GM21381 (cell line): Measurements from ENCODE around the gene FAM168A.

Experiments
- ATAC-seq: cut with Tn5 transposase; IDR thresholded peaks from one replicate; pipeline ENCODE4 v1.9.1; 2021; ENCODE audit warnings: mild to moderate bottlenecking, moderate library complexity; ENCODE audit not compliant: unreplicated experiment

Gene FAM168A, protein sequence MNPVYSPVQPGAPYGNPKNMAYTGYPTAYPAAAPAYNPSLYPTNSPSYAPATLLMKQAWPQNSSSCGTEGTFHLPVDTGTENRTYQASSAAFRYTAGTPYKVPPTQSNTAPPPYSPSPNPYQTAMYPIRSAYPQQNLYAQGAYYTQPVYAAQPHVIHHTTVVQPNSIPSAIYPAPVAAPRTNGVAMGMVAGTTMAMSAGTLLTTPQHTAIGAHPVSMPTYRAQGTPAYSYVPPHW

DNA sequence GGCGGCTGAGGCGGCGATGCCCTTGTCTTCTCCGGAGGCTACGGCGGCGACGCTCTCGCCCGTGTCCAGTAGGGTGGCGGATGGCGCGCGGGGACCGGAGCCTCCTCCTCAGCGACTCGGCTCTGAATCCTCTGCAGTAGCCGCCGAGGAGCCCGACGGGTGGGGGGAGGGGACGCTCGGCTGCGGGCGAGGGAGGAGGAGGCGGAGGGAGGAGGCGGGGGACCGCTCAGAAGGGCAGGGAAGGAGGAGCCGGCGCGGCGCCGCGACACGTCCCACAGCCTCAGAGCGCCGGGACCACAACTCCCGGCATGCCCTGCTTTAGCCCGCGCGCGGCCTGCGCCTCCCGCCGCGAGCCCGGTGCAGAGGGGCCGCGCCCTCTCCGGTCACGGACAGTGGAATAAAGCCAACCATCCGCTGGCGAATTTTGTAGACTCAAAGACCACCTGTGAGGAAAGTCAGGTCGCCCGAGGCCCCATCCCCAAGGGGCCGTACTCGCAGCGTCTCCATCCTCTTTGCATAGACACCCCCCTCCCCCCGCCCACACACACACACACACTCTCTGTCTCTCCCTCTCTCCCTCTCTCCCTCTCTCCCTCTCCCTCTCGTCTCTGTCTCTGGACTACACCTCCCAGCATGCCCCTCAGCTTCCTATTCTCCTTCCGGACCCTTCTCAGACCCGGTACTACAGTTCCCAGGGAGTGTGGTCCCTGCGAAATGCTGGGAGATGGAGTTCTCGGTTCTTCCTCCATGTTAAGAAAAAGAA, at the start of gene FAM168A:
TSS of gene FAM168A (minus strand) at position 157 of the 763 bp plus-strand sequence. CDS start 129,638 bp downstream, outside the sequence.
- peak; percentile 97 for ATAC-seq

DNA sequence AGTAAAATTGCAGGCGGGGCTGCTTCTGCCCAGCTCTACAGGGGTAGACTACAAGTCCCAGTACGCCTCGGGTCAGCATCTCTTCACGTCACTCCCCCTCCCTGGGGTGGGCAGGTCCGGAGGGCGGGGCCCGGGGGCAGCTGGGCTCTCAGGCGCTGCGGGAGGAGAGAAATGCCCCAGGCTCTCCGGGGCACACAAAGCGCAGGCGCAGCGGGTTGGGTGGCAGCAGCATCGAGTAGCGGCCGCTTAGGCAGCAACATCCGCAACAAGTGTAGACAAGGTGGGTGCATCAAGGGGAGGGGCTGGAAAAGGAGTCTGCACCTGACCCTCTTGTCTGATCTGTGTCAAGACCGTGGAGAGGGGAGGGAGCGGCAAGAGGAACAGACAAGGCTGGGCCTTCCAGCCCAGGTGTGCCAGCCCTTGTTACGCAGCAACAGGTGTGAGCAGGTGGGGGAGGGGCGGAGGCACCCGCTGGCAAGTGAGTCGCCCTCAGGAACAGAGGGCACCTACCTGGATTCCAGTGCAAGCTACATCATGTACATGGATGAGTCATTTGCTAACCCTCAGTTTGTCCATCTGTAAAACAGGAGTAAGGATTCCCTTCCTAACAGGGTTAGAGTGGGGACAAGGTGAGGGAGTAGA, 49.7 kb upstream of the FAM168A start:
- peak; percentile 84 for ATAC-seq

GRCh38 chr11:73645972-73646631, 48.2 kb upstream of the FAM168A start, which contains the start of gene PLEKHB1:
PLEKHB1 (plus strand) TSS chr11:73646581; CDS start chr11:73646609, 28 bp downstream.
- ATAC-seq: no peak

DNA sequence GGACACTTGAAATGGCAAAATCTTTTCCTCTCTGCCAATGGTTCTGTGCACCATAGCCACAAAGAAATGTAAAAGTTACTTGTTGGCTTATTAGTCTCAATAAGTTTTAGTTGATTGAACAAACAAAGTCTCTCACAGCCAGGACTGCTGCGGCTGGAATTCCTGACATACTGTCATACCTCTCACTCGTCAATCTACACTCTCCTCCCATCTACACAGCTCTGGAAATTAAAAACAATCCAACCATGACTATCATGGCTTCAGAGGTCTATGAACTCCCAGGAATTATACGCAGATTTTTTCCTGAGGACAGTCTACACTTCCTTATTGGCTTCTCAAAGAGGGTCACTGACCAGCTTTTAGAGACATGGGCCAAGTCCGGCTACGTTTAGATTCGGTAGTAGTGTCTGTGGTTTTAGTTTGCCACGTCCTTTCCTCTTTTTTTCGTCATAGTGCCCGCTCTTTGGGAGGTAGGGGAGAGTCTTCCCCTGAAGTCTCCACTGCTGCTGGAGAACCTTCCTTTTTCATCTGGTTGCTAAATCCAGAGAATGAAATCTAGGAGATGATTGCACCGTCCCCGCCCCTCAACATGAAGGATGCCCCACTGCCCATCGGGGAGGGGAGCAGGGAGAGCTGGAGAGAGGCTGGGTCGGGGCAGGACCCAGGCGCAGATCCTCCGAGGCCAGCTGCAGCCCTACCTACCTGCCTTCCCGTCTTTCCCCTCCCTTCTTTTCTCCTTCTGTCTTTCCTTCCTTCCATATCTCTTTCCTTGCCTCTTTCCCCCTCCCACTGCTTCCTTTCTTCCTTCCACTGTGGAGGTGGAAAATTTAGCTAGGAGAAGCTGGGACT, 47.4 kb upstream of the FAM168A start:
- no peak for ATAC-seq

DNA sequence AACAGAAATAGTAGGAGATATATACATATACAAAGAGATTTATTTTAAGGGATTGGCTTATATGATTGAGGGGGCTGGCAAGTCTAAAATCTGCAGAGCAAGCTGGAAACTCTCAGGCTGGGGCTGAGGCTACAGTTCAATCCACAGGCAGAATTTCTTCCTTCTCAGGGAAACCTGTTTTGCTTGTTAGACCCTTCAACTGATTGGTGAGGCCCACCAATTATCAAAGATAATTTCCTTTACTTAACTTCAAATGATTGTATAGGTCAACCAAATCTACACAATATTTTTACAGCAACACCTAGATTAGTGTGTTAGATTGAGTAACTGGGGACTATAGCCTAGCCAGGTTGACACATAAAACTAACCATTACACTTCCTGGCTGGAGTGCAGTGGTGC, 43.8 kb upstream of the FAM168A start:
- ATAC-seq: no peak

- ATAC-seq: no peak
Observed at GRCh38 chr11:73640592-73640991, 42.7 kb upstream of the FAM168A start.

- ATAC-seq: no peak
Observed at GRCh38 chr11:73637012-73637411, 39.1 kb upstream of the FAM168A start.

DNA sequence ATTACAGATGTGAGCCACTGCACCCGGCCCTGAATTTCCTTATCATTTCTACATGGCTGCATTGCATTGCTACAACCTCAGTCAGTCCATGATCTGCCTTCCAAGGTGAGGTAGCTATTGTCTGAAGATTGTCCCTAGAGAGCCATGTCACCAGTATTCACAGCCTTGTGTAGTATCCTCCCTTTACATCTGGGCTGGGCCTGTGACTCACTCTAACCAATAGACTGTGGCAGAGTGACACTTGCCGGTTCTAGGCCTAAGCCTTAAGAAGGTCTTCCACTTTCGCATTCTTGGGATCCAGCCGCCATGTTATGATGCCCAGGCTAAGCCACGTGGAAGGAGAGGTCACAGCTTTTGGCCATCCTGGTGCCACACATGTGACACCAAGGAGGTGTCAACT, 38.3 kb upstream of the FAM168A start:
- no peak for ATAC-seq

DNA sequence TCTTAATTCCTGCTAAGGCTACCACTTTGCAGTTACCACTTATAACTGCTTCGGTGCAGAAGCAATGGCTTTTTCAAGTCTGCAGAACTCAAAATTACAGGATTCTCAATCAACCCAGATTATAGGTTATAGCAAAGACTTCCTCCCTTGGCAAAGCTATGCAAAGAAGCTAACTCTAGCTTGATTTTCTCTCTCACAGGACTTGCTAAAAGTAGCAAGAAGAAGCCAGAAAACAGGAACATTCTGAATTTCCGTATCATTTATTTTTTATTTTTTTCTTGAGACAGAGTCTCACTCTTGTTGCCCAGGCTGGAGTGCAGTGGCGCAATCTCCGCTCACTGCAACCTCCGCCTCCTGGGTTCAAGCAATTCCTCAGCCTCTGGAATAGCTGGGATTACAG, 37.8 kb upstream of the FAM168A start:
- no peak for ATAC-seq

GRCh38 chr11:73633999-73634398, 36.1 kb upstream of the FAM168A start:
- ATAC-seq: no peak

GRCh38 chr11:73632996-73633395, 35.1 kb upstream of the FAM168A start:
- no peak for ATAC-seq

DNA sequence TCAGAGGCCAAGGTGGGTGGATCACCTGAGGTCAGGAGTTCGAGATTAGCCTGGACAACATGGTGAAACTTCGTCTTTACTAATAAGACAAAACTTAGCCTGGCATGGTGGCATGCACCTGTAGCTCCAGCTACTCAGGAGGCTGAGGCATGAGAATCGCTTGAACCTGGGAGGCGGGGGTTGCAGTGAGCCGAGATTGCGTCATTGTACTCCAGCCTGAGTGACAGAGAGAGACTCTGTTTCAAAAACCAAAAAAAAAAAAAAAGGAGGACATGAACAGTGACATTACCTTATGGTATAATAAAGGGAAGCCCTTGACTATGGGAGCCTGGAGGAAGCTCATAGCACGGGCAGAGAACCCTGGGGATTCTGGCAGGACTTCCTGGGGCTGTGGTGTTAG, 32.0 kb upstream of the FAM168A start:
- ATAC-seq: no peak

DNA sequence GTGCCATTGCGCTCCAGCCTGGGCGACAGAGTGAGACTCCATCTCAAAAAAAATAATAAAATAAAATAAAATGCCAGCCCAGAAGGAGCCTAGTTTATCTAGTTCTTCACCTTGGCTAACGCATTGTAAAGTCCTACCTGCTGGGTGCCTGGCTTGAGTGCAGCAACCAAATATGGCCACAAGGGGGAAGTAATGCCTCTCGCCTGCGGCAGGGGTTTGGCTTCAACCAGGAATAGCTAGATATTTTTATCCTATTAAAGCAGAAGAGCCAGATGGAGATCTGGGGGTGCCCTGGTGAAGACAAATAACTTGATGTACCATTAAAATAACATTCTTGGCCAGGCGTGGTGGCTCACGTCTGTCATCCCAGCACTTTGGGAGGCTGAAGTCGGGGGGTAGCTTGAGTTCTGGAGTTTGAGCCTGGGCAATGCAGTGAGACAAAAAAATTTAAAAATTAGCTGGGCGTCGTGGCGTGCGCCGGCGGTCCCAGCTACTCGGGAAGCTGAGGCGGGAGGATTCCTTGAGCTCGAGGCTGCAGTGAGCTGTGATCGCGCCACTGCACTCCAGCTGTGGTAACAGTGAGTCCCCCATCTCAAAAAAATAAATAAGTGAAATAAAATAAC, 27.9 kb upstream of the FAM168A start:
- no peak for ATAC-seq

GRCh38 chr11:73623686-73624085, 25.8 kb upstream of the FAM168A start:
- ATAC-seq: no peak

- no peak for ATAC-seq
Observed at GRCh38 chr11:73622926-73623593, 25.1 kb upstream of the FAM168A start.

GRCh38 chr11:73614591-73614990, 16.7 kb upstream of the FAM168A start:
- ATAC-seq: no peak

- no peak for ATAC-seq
Observed at GRCh38 chr11:73612601-73613140, 14.8 kb upstream of the FAM168A start.

GRCh38 chr11:73598719-73599379, 937 bp upstream of the FAM168A start:
- ATAC-seq: no peak
